GM10248 (cell line): ENCODE data around the gene OR2A7.
"Not testable (repeated sequence)": the region's sequence is repeated elsewhere in the genome, so short reads cannot be mapped to it uniquely, and the experiment has no call there.

Experiments used
- CTCF ChIA-PET: fragments of 300-600 bp; sonication (Branson Sonifier 250); formaldehyde crosslinking; extraction: SDS; loops from one replicate; lab custom pipeline; 2021; ENCODE audit warnings: antibody characterized with exemption; lab: Yijun Ruan, JAX
- POLR2A ChIA-PET: fragments of 350-650 bp; sonication (Branson Sonifier 250); formaldehyde crosslinking; extraction: SDS; loops from one replicate; lab custom pipeline; 2020; ENCODE audit warnings: antibody characterized with exemption; lab: Yijun Ruan, JAX
- DNase-seq: peaks from one replicate; pipeline ENCODE4 v3.0.0; 2012; ENCODE audit errors: extremely low spot score
- CTCF ChIP-seq: IDR thresholded peaks from 2 replicates; pipeline ENCODE4 v1.5.1; 2012; ENCODE audit warnings: mild to moderate bottlenecking, low read depth; ENCODE audit errors: extremely low read depth, missing control alignments, control extremely low read depth

The OR2A7 gene

DNA sequence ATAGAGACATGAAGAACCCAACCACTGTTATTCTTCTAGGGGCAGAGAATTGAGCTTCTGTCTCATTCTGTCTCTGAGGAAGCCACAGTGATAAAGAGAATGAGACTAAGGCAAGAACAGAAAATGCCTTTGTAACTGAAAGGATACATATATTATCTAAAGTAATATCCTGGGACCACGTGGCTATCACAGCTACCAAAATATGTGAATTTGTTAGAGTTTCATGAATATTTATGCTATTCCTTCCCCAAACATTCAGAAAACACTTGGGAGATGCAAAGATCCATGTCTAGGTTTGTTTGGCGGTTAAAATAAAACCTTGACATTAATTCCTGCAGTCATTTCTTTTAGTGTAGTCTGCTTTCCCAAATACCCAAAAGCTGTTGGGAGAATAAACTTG lies 2.5 kb downstream of the OR2A7 start:
- POLR2A ChIA-PET, CTCF ChIA-PET, DNase-seq: not testable (repeated sequence)

DNA sequence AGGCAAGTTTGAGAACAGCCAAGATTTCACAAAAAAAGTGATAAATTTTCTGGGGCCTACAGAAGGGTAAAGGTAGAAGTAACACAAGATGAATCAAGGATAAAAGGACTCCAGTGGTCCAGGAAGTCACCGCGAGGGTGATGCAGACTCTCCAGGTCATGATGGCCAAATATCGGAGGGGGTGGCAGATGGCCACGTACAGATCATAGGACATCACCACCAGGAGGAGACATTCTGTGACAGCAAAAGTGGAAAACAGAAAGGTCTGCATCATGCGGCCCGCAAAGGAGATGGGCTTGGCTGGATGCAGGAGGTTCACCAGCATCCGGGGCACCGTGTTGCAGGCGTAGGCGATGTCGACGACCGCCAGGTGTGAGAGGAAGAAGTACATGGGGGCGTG lies 5.5 kb downstream of the OR2A7 start:
- CTCF ChIA-PET, POLR2A ChIA-PET, DNase-seq: not testable (repeated sequence)

DNA sequence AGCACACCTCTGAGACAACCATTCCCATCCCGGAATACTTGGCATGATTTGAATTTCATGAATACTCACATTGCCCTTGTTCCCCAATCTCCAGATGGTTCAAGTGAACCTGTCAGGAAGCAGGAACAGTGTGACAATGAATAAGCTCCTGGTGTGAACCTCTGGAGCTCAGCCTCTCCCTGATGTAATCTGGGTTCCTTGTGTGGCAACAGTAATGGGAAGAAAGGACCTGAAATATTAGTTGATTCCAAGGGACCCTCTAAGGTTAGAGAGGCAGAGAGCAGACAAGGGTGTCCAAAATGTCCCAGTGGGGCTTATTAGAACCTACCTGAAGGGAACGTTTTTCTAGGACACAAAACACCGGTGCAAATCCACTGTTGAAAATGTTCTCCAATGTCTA lies 8.5 kb downstream of the OR2A7 start:
- ChIA-PET CTCF (interaction anchor here (1.3 kb wide), 1 partner anchor 182 kb away, joined by 3 read pairs; no protein-coding TSS in a partner anchor), POLR2A (no interaction called here)
- DNase-seq: no peak
- TF ChIP-seq CTCF: no peak

- DNase-seq: no peak
- POLR2A ChIA-PET: no interaction called here
- no peak for TF ChIP-seq CTCF
- CTCF ChIA-PET: interaction anchor here (1.3 kb wide), 1 partner anchor 182 kb away, joined by 3 read pairs; no protein-coding TSS in a partner anchor
Measured at GRCh38 chr7:144255471-144255897, 9.1 kb downstream of the OR2A7 start.

DNA sequence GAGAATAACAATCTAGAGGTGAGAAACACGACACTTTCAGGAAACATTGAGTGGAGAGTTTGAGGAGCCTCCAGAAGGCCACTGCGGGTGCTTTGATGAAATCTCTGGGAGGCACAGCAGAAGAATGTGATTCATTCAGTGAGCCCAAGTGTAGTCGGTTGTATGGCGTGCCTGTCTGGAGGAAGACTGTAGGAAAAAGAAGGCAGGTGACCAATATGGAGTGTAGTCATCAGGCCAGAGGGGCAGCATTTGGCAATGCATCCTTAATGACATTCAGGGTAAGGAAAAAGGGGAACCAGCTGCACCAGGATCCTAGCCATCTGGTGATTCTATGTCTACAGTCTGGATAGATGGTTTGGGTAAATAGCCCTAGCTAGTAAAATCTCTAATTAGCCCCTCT lies 12.3 kb downstream of the OR2A7 start:
- DNase-seq, POLR2A ChIA-PET, CTCF ChIA-PET: not testable (repeated sequence)

DNA sequence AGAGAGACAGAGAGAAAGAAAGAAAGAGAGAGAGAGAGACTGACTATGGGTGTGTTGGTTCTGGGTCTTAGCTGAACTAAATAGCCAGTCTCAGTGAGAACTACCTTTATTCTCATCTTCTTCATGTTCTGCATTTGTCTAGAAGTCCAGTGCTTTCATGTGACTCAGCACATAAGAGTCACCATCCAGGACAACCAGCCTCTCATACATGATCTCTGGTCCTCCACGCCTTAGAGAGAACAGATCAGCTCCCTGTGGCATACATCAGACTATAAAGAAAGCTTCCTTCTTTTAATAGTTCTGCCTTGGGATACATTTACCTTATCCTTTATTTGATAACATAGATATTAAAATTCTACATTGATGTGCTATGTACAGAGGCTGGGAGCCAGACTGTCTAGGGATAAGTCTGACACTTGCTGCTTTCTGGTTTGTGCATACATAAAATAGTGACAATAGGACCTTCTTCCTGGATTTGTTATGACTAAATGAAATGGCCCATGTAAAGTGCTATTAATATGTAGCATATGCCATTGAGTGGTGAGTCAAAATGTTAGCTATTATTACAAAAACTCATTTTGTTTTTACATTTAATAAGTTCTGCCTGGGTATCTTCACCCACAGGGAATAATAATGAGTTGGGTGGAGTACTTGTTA lies 16.8 kb downstream of the OR2A7 start:
- POLR2A ChIA-PET, CTCF ChIA-PET, DNase-seq: not testable (repeated sequence)

DNA sequence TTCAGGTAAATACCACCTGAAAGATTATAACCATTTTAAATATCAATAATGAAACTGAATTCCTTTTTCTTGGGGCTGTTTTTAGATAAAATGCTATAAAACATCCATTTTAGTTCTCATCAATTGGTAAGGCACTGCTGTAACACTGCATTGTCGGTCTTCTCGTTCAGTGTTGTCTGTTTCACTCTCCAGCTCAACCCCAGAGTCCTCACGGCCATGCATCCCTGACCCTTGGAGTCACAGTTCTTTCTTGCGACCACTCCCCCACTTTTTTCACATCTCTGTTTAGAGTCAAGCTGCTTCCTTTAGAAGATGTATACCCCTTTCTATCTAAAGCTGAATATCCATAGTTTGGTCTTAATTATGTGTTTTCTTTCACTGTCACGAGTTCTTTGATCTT lies 17.6 kb downstream of the OR2A7 start:
- DNase-seq, POLR2A ChIA-PET, CTCF ChIA-PET: not testable (repeated sequence)

DNA sequence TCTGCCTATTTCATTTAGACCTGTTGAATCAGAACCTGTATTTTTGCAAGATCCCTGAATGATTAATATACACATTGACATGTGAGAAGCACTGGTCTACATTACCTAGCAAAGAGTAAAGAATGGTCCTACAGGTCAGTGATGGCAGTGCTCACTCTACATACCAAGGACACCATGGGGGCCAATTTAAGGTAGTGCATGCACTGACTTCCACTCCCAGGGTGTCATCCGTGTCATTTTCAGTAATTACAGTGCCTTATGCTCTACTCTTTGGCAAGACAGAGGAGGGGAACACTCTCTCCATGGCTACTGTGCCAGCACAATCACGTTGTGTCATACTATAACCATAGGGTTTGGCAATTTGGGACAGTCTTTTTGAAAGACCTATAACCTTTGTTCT lies 19.2 kb downstream of the OR2A7 start:
- DNase-seq, CTCF ChIA-PET, POLR2A ChIA-PET: not testable (repeated sequence)

DNA sequence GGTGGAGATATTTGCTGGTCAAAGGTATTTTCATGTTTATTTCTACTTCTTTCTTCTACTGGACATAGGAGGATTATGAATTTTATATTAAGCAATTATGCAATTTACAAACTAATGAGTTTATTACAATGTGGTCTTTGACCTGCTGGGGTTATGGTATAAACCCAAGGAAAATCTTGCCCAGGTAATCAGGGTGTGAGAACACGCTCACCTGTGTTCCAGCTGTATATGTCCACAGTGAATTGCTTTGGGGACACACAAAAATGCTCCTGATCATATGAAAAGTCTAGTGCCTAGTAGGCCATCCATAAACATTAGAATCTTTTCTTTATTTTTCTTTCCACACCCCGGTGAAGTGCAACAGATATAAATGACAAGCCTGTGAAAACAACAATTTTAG lies 25.2 kb downstream of the OR2A7 start, which contains the start of gene OR2A42:
Gene OR2A42, minus strand, starts transcription at position 241 of the 400 bp plus-strand sequence. CDS start 6,762 bp downstream, outside the sequence.
- DNase-seq, POLR2A ChIA-PET, CTCF ChIA-PET: not testable (repeated sequence)

DNA sequence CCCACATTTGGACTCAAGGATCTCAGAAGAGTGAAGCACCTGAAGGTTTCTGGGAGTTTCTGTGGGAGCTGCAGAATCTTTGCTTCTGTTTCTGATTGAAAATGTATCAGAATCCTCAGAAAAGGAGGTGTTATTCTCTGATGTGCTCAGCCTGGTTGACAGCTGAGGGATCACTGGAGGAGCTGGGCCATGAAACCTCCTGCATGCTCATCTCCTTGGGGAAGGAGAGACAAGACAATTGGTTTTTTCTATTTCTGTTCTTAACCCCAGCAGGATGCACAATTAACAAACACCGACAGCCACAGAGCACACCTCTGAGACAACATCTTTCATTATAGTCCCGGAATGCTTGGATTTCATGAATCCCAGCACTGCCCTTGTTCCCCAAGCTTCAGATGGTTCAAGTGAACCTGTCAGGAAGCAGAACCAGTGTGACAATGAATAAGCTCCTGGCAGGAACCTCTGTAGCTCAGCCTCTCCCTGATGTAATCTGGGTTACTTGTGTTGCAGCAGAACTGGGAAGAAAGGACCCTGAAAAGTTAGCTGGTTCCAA lies 26.0 kb downstream of the OR2A7 start:
- POLR2A ChIA-PET, CTCF ChIA-PET, DNase-seq: not testable (repeated sequence)

DNA sequence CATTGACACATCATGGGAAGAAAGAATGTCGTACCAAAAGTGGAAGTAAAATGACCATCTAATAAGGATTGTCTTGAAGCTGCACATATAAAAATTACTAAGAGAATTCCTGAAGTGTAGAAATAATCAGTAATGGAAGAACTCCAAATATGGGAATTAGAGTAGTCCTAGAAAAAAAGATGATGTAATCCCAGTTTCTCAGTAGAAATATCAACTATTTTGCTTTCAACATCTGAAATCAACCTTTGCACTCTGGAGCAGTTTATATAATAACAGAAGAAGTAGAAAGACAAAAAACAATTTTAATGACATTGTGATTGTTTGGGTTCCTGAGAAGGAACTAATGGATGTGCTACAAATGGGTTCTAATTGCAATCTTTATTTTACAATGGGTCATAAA lies 31.6 kb downstream of the OR2A7 start:
- DNase-seq, CTCF ChIA-PET, POLR2A ChIA-PET: not testable (repeated sequence)

- CTCF ChIA-PET, POLR2A ChIA-PET, DNase-seq: not testable (repeated sequence)
Measured at GRCh38 chr7:144231027-144231426, 33.6 kb downstream of the OR2A7 start.

DNA sequence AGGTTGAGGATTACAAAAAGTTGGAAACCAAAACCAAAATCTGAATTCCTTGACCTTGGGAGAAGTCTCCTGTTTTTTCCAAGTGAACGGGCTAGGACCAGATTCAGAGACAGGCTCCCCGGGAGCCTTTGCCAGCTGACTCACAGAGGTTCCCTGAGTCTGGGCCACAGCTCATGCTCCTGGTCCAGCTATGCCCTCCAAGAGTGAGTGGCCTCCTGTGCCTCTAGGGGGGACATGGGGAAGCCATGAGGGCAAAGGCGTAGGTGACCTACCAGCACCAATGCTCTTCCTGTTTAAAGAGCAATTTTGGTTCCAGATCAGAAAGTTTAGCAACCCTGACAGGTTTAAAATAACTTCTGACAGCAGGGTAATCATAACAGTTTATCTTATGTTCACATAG lies 35.8 kb downstream of the OR2A7 start:
- DNase-seq, CTCF ChIA-PET, POLR2A ChIA-PET: not testable (repeated sequence)

DNA sequence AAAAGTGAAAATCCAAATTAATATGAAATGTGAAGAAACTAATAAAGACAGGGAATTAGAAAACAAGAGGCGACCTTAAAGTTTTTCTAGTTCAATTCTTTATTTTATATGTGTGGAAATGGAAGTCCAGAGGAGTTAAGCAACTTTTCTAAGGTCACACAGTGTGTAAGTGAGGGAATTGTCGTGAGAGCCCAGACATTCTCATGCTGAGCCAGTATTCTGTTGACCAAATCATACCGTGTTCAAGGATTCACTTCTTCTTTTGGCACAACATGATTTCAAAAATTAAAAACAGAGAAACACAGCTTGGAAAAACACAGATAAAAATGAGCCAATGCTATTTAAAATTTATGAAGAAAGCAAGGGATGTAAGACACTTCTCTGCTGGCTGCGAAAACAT lies 37.7 kb downstream of the OR2A7 start:
- DNase-seq, CTCF ChIA-PET, POLR2A ChIA-PET: not testable (repeated sequence)

DNA sequence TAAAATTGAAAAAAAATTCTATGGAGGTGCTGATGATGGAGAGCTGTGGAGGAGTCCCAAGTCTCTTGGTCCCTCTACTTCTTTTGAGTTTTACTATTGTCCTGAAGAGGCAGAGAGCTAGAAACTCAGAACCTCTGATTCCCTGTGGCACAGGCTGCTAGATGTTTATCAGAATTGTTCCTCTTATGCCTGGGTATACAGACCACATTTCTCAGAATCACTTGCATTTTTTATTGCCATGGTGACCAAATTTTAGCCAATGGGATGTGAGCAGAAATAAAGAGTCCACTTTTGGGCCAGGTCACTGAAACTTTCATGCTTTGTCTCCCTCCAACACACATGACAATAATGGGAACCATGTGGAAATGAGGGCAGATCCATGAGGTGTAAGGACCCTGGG lies 40.9 kb downstream of the OR2A7 start:
- POLR2A ChIA-PET, CTCF ChIA-PET, DNase-seq: not testable (repeated sequence)

DNA sequence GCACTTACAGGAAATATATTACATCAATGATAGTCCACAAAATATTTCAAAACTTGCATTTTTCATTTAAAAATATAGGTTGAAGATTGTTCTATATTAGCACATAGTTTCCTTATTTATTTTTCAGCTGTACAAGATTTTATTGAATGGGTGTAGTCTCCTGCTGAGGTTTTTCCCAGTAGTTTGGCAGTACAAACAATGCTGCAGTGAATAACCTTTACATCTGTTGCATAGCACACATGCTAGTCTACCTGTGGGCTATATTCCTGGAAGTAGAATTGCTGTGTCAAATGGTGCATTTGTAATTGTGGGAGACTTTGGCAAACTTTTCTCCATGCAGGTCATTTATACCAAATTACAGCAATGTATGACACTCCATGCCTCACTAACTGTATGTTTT lies 44.1 kb downstream of the OR2A7 start:
- POLR2A ChIA-PET, DNase-seq, CTCF ChIA-PET: not testable (repeated sequence)

DNA sequence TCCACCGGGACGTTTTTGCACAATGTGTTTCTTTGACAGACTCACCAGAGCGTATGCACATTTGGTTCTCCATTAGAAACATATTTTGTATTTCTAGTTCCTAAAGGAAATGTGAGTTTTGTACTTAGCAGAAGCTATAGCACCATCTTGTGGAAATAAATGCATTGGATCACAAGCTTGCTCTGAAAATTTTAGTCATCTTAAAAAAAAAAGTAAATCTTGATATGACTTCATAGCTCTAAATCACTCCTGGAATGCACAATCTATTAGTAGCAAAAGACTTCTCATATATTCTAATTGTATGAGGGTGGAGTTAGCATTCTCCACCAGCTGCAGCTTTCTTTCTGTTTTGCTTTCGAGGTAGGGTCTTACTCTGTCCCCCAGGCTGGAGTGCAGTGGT lies 45.4 kb downstream of the OR2A7 start:
- DNase-seq, CTCF ChIA-PET, POLR2A ChIA-PET: not testable (repeated sequence)
